ENCODE data around the gene PSMC6. TPM values are rescaled to one million over a fixed set of nuclear protein-coding genes. Genes with fewer than 3 reads are reported as not detected.
"Not testable (repeated sequence)": the region's sequence is repeated elsewhere in the genome, so short reads cannot be mapped to it uniquely, and the experiment has no call there.

The PSMC6 gene
- total RNA-seq, 4 donors from 2014 or later, result 69.3 to 79.7 (median 75.9) TPM

DNA sequence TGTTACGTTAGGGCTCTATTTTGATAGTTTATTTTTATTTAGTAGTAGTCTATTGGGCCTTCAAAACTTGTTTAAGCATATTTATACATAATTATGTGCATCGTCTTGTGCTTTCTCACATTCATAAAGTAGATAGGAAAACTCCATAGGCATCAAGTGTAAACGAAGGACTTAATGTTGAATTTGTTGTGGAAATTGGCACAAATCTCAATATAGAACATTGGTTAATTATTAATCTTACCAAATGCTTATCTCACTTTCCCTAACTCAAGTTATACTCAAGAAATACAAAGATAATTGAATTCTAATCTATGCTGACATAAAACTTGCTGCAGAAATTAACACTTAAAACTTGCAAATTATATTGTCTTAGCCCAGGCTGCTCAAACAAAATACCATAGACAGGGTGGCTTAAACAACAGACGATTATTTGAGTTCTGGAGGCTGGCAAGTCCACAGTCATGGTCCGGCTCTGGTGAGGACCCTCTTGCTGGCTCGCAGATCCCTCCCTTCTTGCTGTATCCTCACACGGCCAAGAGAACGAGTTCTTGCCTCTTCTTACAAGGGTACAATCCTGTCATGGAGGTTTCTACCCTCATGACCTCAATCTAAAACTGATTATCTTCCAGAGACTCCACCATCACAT, 41.8 kb downstream of the PSMC6 start:
- WGBS, 2 donors, result 93 to 94% methylated on average over 8 of the region's 8 CpGs
- intact Hi-C loops (cut with DNase I; ENCODE audit: low total_unique reads), result no loop called here
- DNase-seq (ENCODE audit: low spot score in 2 of 2), result no peak
- TF ChIP-seq, protein P1, sequence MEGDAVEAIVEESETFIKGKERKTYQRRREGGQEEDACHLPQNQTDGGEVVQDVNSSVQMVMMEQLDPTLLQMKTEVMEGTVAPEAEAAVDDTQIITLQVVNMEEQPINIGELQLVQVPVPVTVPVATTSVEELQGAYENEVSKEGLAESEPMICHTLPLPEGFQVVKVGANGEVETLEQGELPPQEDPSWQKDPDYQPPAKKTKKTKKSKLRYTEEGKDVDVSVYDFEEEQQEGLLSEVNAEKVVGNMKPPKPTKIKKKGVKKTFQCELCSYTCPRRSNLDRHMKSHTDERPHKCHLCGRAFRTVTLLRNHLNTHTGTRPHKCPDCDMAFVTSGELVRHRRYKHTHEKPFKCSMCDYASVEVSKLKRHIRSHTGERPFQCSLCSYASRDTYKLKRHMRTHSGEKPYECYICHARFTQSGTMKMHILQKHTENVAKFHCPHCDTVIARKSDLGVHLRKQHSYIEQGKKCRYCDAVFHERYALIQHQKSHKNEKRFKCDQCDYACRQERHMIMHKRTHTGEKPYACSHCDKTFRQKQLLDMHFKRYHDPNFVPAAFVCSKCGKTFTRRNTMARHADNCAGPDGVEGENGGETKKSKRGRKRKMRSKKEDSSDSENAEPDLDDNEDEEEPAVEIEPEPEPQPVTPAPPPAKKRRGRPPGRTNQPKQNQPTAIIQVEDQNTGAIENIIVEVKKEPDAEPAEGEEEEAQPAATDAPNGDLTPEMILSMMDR (IDR thresholded peaks at IDR 0.05), result no peak
- TF ChIP-seq POLR2A (IDR thresholded peaks at IDR 0.05), result no peak
- no peak overlapping the region for H3K4me3 ChIP-seq (ENCODE audit: low read depth, poor library complexity, severe bottlenecking)

DNA sequence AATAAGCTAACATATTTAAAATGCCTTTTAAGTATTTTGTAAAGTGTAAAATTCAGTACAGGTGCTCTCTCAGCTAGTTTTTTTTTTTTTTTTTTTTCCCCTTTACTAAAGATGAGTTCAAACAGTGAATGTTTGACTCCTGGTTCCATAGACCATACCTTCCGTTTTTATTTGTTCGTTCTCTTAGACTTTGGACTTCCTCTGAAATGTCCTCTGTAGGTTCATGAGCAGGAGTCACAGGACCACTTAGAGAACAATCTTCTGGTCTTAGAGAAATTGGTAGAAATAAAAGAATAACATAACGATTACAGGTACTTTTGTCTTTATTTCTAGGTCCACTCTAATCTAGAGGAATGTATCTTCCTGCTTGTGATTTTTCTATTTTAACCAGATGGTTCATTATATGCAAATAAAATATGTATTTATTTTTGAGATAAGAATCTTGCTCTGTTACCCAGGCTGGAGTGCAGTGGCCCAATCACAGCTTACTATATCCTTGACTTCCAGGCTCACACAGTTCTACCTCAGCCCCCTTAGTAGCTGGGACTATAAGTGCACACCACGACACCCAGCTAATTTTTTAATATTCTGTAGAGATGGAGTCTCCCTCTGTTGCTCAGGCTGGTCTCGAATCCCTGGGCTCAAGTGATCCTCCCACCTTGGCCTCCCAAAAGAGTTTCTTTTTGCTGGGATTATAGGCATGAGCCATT, 48.8 kb downstream of the PSMC6 start:
- no peak for DNase-seq (ENCODE audit: low spot score in 2 of 2)
- intact Hi-C loops (cut with DNase I; ENCODE audit: low total_unique reads), result no loop called here
- no peak overlapping the region for H3K4me3 ChIP-seq (ENCODE audit: low read depth, poor library complexity, severe bottlenecking)
- WGBS, 2 donors, result 94 to 97% methylated on average over 5 of the region's 5 CpGs
- no peak for TF ChIP-seq POLR2A (IDR thresholded peaks at IDR 0.05)
- TF ChIP-seq, protein P1 (IDR thresholded peaks at IDR 0.05), result no peak

DNA sequence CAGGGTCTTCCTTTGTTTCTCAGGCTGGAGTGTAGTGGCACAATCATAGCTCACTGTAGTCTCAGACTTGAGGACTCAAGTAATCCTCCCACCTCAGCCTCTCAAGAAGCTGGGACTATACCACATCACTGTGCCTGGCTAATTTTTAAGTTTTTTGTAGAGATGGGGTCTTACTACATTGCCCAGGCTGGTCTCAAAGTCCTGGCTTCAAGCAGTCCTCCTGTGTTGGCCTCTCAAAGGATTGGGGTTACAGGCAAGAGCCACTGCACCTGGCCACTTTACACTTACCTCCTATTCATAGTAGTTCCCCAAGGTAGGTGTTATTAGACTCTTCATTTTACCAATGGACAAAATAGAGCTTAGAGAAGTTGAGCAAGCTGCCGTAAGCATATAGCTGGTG, 52.1 kb downstream of the PSMC6 start:
- TF ChIP-seq, protein P1 (IDR thresholded peaks at IDR 0.05), result no peak
- no peak for TF ChIP-seq POLR2A (IDR thresholded peaks at IDR 0.05)
- DNase-seq (ENCODE audit: low spot score in 2 of 2), result no peak
- WGBS, 2 donors, result 100% methylated on average over 1 of the region's 1 CpG
- intact Hi-C loops (cut with DNase I; ENCODE audit: low total_unique reads), result no loop called here
- H3K4me3 ChIP-seq (ENCODE audit: low read depth, poor library complexity, severe bottlenecking), result no peak overlapping the region

DNA sequence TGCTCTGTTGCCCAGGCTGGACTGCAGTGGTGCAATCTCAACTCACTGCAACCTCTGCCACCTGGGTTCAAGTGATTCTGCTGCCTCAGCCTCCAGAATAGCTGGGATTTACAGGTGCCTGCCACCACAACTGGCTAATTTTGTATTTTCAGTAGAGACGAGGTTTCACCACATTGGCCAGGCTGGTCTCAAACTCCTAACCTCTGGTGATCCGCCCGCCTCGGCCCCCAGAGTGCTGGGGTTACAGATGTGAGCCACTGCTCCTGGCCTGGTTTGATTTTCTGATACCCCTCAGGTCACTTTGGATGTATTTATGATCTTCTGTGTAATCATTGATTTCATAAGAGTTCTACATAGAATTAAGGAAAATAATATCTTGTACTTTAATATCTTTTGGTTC, 55.9 kb downstream of the PSMC6 start:
- H3K4me3 ChIP-seq (ENCODE audit: low read depth, poor library complexity, severe bottlenecking); intact Hi-C loops (cut with DNase I; ENCODE audit: low total_unique reads); DNase-seq (ENCODE audit: low spot score in 2 of 2): not testable (repeated sequence)
- 95 to 98% methylated on average over 4 of the region's 4 CpGs for WGBS, 2 donors

DNA sequence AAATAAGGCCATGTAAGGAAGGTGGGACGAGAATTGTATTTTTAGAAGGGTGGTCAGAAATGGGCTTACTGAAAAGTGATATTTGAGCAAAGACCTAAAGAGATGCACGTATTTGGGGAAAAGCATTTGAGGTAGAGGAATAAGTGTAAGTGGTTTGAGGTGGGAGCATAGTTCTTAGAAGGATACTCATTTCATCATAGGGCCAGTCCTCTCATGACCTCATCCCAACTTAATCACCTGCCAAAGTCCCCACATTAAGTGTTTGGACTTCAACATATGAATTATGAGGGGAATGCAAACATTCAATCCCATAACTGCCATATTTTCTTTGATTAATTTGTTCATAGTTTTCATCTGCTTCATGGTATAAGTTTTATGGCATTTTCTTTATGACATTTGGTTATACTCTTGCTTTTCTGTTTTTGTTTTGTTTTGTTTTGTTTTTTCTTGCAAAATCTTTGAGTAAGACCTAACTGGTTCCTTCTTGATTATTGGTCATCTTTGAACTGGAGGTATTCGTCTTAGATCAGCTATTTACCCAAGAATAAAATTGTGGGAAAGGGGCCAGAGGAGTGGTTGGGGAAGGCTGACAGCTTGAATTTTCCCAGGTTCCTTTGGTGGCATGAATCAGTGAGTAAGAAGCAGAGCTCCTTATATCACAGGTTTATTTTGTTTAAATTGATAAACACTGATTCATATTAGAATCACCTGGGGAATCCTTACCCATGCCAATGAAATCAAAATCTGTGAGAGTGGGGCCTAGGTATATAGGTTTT, 60.2 kb downstream of the PSMC6 start:
- no peak for DNase-seq (ENCODE audit: low spot score in 2 of 2)
- no peak for TF ChIP-seq POLR2A (IDR thresholded peaks at IDR 0.05)
- TF ChIP-seq, protein P1 (IDR thresholded peaks at IDR 0.05), result no peak
- 94% methylated on average over 3 of the region's 3 CpGs for WGBS, 2 donors

DNA sequence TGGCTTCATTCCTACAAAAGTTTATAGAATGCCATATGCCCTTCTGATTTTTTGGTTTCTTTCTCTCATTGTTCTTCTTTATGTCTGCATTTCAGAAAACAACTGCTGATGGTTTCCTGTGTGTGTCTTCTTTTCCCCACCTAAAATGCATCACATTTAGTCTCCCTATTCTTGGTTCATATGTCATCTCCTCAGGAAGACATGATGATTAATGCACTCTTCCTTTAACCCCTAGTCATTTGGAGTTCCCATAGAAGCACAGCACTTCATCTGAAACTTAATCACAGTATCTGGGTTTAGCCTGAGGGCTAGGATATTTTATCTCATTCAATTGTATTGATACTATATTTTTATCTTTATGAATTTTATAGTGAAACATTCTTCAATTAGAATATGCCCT, 62.9 kb downstream of the PSMC6 start:
- intact Hi-C loops (cut with DNase I; ENCODE audit: low total_unique reads), result no loop called here

More for the DNA sequence above, 60.2 kb downstream of the PSMC6 start:
- intact Hi-C loops (cut with DNase I; ENCODE audit: low total_unique reads), result no loop called here
- H3K4me3 ChIP-seq (ENCODE audit: low read depth, poor library complexity, severe bottlenecking), result no peak overlapping the region

More for the DNA sequence above, 62.9 kb downstream of the PSMC6 start:
- no peak for DNase-seq (ENCODE audit: low spot score in 2 of 2)
- H3K4me3 ChIP-seq (ENCODE audit: low read depth, poor library complexity, severe bottlenecking), result no peak overlapping the region
- TF ChIP-seq, protein P1 (IDR thresholded peaks at IDR 0.05), result no peak
- no peak for TF ChIP-seq POLR2A (IDR thresholded peaks at IDR 0.05)
